ENCODE results near the gene DMRT2.

DMRT2 gene

GRCh38 chr9:1047591-1048230 lies 2.4 kb upstream of the DMRT2 start:
- DNase-seq (ENCODE audit: low read depth in 2 of 2): no peak

- no peak for DNase-seq (ENCODE audit: low read depth in 2 of 2)
Measured at GRCh38 chr9:1048231-1048619, 1.9 kb upstream of the DMRT2 start.

GRCh38 chr9:1048811-1049210 lies 1.3 kb upstream of the DMRT2 start:
- no peak for DNase-seq (ENCODE audit: low read depth in 2 of 2)

- DNase-seq (ENCODE audit: low read depth in 2 of 2): no peak
Measured at GRCh38 chr9:1049641-1050040, 516 bp upstream of the DMRT2 start.

GRCh38 chr9:1051210-1051583 lies 1.0 kb downstream of the DMRT2 start:
- no peak for DNase-seq (ENCODE audit: low read depth in 2 of 2)

GRCh38 chr9:1051584-1052275 lies 1.6 kb downstream of the DMRT2 start:
- peak in 1 of 2 donors; percentile 31 for DNase-seq (ENCODE audit: low read depth in 2 of 2)

GRCh38 chr9:1052365-1053281 lies 2.5 kb downstream of the DMRT2 start:
- DNase-seq (ENCODE audit: low read depth in 2 of 2): no peak

GRCh38 chr9:1053282-1053621 lies 3.1 kb downstream of the DMRT2 start:
- DNase-seq (ENCODE audit: low read depth in 2 of 2): no peak

GRCh38 chr9:1053986-1054425 lies 3.8 kb downstream of the DMRT2 start:
- no peak for DNase-seq (ENCODE audit: low read depth in 2 of 2)

GRCh38 chr9:1055166-1055565 lies 5.0 kb downstream of the DMRT2 start:
- DNase-seq (ENCODE audit: low read depth in 2 of 2): no peak

- DNase-seq (ENCODE audit: low read depth in 2 of 2): no peak
Measured at GRCh38 chr9:1057910-1058309, 7.8 kb downstream of the DMRT2 start.

GRCh38 chr9:1058826-1059487 lies 8.8 kb downstream of the DMRT2 start:
- no peak for DNase-seq (ENCODE audit: low read depth in 2 of 2)

- no peak for DNase-seq (ENCODE audit: low read depth in 2 of 2)
Measured at GRCh38 chr9:1065130-1065529, 15.0 kb downstream of the DMRT2 start.

GRCh38 chr9:1070692-1071091 lies 20.5 kb downstream of the DMRT2 start:
- no peak for DNase-seq (ENCODE audit: low read depth in 2 of 2)

GRCh38 chr9:1071730-1072129 lies 21.6 kb downstream of the DMRT2 start:
- no peak for DNase-seq (ENCODE audit: low read depth in 2 of 2)

GRCh38 chr9:1073497-1073896 lies 23.3 kb downstream of the DMRT2 start:
- DNase-seq (ENCODE audit: low read depth in 2 of 2): no peak

- DNase-seq (ENCODE audit: low read depth in 2 of 2): no peak
Measured at GRCh38 chr9:1077616-1078015, 27.5 kb downstream of the DMRT2 start.

GRCh38 chr9:1083325-1083913 lies 33.3 kb downstream of the DMRT2 start:
- DNase-seq (ENCODE audit: low read depth in 2 of 2): no peak

- no peak for DNase-seq (ENCODE audit: low read depth in 2 of 2)
Measured at GRCh38 chr9:1085086-1085485, 34.9 kb downstream of the DMRT2 start.

- DNase-seq (ENCODE audit: low read depth in 2 of 2): no peak
Measured at GRCh38 chr9:1086517-1086916, 36.4 kb downstream of the DMRT2 start.

GRCh38 chr9:1087120-1087881 lies 37.1 kb downstream of the DMRT2 start:
- no peak for DNase-seq (ENCODE audit: low read depth in 2 of 2)
